Ishikawa (cell line): Measurements from ENCODE around the gene ADAMTSL1.

Experiments
- CEBPB ChIP-seq: IDR thresholded peaks from 2 replicates; pipeline ENCODE4 v1.6.1; 2012
- CREB1 ChIP-seq: IDR thresholded peaks from 2 replicates; pipeline ENCODE4 v1.6.1; 2012; ENCODE audit warnings: low read depth
- EGR1 ChIP-seq: IDR thresholded peaks from 2 replicates; pipeline ENCODE4 v1.6.1; 2012
- EP300 ChIP-seq: IDR thresholded peaks from 2 replicates; pipeline ENCODE4 v1.6.1; 2012; ENCODE audit warnings: borderline replicate concordance
- FOXM1 ChIP-seq: IDR thresholded peaks from 2 replicates; pipeline ENCODE4 v1.6.1; 2012; ENCODE audit warnings: low read depth, borderline replicate concordance
- NFIC ChIP-seq: IDR thresholded peaks from 2 replicates; pipeline ENCODE4 v1.6.1; 2012
- RAD21 ChIP-seq: IDR thresholded peaks from 2 replicates; pipeline ENCODE4 v1.6.1; 2012; ENCODE audit warnings: low read depth
- TAF1 ChIP-seq: IDR thresholded peaks from 2 replicates; pipeline ENCODE4 v1.6.1; 2012; ENCODE audit warnings: low read depth, mild to moderate bottlenecking
- TCF12 ChIP-seq: IDR thresholded peaks from 2 replicates; pipeline ENCODE4 v1.6.1; 2012; ENCODE audit warnings: low read depth
- TEAD4 ChIP-seq: IDR thresholded peaks from 2 replicates; pipeline ENCODE4 v1.6.1; 2012
- USF1 ChIP-seq: IDR thresholded peaks from 2 replicates; pipeline ENCODE4 v1.6.1; 2012
- YY1 ChIP-seq: IDR thresholded peaks from 2 replicates; pipeline ENCODE4 v1.6.1; 2012; ENCODE audit warnings: low read depth
- ZBTB7A ChIP-seq: IDR thresholded peaks from 2 replicates; pipeline ENCODE4 v1.6.1; 2012; ENCODE audit warnings: low read depth
- TF ChIP-seq, protein P1 (sequence below): IDR thresholded peaks from 2 replicates; pipeline ENCODE4 v1.6.1; 2012; ENCODE audit warnings: low read depth, mild to moderate bottlenecking
- TF ChIP-seq, protein P2 (sequence below): IDR thresholded peaks from 2 replicates; pipeline ENCODE4 v1.6.1; 2012

The ADAMTSL1 gene

DNA sequence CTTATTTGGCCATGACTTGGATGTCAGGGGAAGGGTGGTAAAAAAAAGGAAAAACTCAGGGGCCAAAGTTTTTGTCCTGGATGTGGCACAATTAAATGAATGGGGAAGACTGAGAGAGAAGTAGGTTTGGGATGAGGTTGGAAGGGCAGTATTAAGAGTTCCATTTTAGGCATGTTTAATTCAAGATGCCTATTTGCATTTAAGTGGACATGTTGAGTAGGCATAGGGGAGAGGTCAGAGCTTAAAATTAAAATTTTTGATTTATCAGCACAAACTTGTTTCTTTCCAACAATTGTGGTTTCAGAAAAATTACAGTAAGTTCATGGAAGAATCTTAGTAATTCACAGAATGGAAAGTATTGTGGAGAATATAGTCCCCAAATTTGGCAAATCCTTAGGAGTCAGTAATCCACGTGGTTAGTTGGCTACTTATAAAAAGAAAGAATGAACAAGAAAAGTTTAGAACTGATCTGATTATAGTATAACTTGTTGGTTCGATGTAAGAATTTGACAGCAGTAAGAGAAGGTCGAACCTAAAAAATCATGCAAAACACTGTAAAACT is 293.1 kb downstream of the ADAMTSL1 start:
- TF ChIP-seq, protein P1, sequence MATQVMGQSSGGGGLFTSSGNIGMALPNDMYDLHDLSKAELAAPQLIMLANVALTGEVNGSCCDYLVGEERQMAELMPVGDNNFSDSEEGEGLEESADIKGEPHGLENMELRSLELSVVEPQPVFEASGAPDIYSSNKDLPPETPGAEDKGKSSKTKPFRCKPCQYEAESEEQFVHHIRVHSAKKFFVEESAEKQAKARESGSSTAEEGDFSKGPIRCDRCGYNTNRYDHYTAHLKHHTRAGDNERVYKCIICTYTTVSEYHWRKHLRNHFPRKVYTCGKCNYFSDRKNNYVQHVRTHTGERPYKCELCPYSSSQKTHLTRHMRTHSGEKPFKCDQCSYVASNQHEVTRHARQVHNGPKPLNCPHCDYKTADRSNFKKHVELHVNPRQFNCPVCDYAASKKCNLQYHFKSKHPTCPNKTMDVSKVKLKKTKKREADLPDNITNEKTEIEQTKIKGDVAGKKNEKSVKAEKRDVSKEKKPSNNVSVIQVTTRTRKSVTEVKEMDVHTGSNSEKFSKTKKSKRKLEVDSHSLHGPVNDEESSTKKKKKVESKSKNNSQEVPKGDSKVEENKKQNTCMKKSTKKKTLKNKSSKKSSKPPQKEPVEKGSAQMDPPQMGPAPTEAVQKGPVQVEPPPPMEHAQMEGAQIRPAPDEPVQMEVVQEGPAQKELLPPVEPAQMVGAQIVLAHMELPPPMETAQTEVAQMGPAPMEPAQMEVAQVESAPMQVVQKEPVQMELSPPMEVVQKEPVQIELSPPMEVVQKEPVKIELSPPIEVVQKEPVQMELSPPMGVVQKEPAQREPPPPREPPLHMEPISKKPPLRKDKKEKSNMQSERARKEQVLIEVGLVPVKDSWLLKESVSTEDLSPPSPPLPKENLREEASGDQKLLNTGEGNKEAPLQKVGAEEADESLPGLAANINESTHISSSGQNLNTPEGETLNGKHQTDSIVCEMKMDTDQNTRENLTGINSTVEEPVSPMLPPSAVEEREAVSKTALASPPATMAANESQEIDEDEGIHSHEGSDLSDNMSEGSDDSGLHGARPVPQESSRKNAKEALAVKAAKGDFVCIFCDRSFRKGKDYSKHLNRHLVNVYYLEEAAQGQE, result no peak
- no peak for TF ChIP-seq TEAD4
- TF ChIP-seq ZBTB7A, result no peak
- no peak for TF ChIP-seq USF1
- no peak for TF ChIP-seq NFIC

DNA sequence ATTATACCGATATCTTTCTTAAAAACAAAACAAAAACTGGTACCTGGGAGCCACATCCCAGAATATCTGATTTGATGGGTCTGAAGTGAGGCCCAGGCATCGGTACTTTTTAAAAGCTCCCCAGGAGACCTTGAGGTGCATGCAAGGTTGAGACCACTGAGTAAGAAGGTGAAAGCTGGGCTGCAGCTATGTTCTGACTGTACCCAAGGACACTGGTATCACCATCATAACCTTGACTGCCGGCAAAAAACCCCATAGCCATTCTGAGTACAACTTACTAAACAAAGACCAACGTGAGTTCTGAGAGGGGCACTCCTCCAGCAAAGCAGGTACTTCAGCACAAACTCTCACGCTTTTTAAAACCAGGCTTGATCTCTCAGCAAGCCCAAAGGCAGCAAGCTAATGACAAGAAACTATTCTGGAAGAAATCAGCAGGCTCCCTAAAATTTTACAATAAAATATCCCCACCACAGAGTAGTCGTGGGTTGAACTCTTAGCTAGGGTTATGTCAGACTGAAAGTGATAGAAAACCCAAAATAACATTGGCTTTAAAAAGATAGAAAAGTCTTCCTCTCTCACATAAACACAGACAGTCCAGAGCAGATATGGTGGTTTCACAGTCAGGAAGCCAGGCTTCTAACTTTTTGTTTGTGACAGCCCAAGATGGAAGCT is 295.1 kb downstream of the ADAMTSL1 start:
- no peak for TF ChIP-seq YY1
- no peak for TF ChIP-seq NFIC

GRCh38 chr9:18770131-18770908 is 296.4 kb downstream of the ADAMTSL1 start:
- TF ChIP-seq, protein P1, result no peak
- TF ChIP-seq CREB1 (no peak), CEBPB (no peak), TAF1 (no peak), USF1 (no peak), TCF12 (no peak), RAD21 (no peak), EGR1 (no peak), YY1 (no peak), TEAD4 (no peak), FOXM1 (no peak), NFIC (no peak), EP300 (no peak), ZBTB7A (no peak)
- TF ChIP-seq, protein P2, sequence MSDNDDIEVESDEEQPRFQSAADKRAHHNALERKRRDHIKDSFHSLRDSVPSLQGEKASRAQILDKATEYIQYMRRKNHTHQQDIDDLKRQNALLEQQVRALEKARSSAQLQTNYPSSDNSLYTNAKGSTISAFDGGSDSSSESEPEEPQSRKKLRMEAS, result no peak

GRCh38 chr9:18771011-18771410 is 297.1 kb downstream of the ADAMTSL1 start:
- TF ChIP-seq EP300 (no peak), USF1 (no peak), FOXM1 (no peak), RAD21 (no peak), ZBTB7A (no peak), TEAD4 (no peak), NFIC (no peak), TCF12 (no peak), CEBPB (no peak)
- TF ChIP-seq, protein P1, result no peak
- TF ChIP-seq, protein P2, result no peak
